Measurements from ENCODE around the gene WIPF2.

The WIPF2 gene

DNA sequence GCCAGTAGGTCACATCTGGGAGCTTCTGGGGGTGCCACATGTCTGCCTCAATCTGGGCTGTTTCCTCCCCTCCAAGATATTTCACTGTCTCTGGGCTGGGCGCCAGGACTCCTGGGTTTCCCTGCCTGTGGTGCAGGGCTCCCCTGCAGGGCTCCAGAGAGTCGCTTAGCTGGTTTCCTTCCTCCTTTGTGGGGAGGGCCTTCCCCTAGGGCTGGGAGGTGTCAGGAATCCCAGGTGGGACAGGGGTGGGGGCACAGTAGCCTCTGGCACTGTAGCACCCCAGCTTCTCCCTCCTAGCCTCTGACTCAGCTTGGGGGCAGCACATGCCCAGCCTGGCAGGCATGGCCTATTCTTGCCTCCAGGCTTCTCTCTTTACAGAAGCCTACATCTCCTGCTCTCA lies 92.5 kb downstream of the WIPF2 start:
- no peaks in the 10 kb centered on the region for H3K9me3 ChIP-seq (ENCODE audit: control insufficient read depth, low read length)
- H3K27ac ChIP-seq (ENCODE audit: insufficient read depth, low read length, poor library complexity, severe bottlenecking) = no peak overlapping the region
- DNase-seq = no peak
- no peaks in the 10 kb centered on the region for H3K27me3 ChIP-seq (replicated peaks; ENCODE audit: control insufficient read depth, insufficient read depth, low read length, poor library complexity, severe bottlenecking)
- H3K36me3 ChIP-seq (ENCODE audit: control insufficient read depth, insufficient read depth, low read length) = no peaks in the 10 kb centered on the region
- H3K4me1 ChIP-seq (ENCODE audit: control insufficient read depth, insufficient read depth, low read length, poor library complexity, severe bottlenecking) = peaks cover 74% of the 10 kb centered on the region
- H3K4me3 ChIP-seq (ENCODE audit: insufficient read depth, low read depth, low read length, poor library complexity, severe bottlenecking) = no peak overlapping the region

DNA sequence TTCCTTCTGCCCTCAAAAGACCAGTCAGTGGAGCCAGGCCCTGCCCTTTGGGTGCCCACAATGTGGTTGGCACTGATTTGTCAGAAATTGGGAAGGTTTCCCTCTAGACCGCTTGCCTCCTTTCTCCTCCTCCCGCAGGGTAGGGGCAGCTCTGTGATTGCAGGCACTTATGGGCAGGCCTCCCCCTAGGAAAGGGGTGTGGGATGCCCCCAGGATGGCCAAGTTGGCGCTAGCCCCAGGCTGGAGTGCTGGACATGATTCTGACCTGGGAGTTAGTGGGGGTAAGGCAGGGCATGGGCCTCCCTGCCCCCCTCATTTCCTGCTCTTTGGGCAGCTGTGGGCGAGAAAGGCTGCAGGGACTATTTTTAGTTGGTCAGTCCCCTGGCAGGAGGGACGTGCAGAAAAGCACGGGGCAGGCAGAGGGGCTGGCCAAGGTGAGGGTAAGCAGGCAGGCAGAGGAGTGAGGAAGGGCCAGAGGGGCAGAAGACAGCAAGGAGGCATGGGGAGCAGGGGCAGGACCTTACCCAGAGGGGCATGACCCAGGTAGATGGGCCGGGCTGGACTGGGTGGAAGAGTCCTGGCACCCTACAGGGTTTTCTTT lies 93.1 kb downstream of the WIPF2 start:
- Histone ChIP-seq H3K4me1 (ENCODE audit: control insufficient read depth, insufficient read depth, low read length, poor library complexity, severe bottlenecking) (peaks cover 74% of the 10 kb centered on the region), H3K4me3 (ENCODE audit: insufficient read depth, low read depth, low read length, poor library complexity, severe bottlenecking) (no peak overlapping the region), H3K36me3 (ENCODE audit: control insufficient read depth, insufficient read depth, low read length) (no peaks in the 10 kb centered on the region), H3K9me3 (ENCODE audit: control insufficient read depth, low read length) (no peaks in the 10 kb centered on the region), H3K27ac (ENCODE audit: insufficient read depth, low read length, poor library complexity, severe bottlenecking) (no peak overlapping the region), H3K27me3 (replicated peaks; ENCODE audit: control insufficient read depth, insufficient read depth, low read length, poor library complexity, severe bottlenecking) (no peaks in the 10 kb centered on the region)
- no peak for DNase-seq

DNA sequence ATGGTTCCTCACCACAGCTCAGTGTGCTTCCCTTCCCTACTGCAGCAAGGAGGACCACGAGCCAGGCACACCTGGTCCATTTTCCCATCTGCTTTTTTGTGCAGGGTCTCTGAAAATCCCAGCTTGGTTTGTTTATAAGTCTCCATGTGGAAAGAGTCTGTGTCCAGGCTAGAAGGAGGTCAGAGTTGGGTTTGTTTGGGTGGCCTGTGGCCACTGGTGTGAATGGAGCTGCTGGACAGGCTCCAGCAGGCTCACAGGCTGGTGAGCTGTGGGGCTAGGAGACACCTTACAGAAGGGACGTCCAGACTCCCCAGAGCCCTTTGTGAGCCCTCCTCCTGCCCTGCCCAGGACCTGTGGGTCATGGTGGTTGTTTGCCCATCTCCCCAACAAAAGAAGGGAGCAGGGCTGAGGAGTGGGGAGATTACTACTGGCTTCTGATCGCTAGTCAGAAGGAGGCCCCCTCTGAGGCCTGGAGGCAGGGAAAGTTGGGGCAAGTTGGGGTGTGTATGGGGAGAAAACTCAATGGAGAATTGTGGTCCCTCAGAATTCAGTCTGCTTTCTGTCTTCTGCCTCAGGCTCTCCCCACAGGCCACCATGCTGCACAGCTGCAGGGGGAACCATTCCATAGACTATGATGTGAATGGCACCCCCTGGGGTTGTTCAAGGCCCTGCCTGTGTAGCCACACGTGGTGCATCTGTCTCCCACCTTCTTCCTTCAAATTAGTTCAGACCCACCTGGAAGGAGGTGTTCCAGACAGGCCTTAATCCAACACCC lies 94.0 kb downstream of the WIPF2 start:
- DNase-seq = no peak
- Histone ChIP-seq H3K36me3 (ENCODE audit: control insufficient read depth, insufficient read depth, low read length) (no peaks in the 10 kb centered on the region), H3K4me1 (ENCODE audit: control insufficient read depth, insufficient read depth, low read length, poor library complexity, severe bottlenecking) (peaks cover 68% of the 10 kb centered on the region), H3K27ac (ENCODE audit: insufficient read depth, low read length, poor library complexity, severe bottlenecking) (no peak overlapping the region), H3K9me3 (ENCODE audit: control insufficient read depth, low read length) (no peaks in the 10 kb centered on the region), H3K27me3 (replicated peaks; ENCODE audit: control insufficient read depth, insufficient read depth, low read length, poor library complexity, severe bottlenecking) (no peaks in the 10 kb centered on the region), H3K4me3 (ENCODE audit: insufficient read depth, low read depth, low read length, poor library complexity, severe bottlenecking) (no peak overlapping the region)

DNA sequence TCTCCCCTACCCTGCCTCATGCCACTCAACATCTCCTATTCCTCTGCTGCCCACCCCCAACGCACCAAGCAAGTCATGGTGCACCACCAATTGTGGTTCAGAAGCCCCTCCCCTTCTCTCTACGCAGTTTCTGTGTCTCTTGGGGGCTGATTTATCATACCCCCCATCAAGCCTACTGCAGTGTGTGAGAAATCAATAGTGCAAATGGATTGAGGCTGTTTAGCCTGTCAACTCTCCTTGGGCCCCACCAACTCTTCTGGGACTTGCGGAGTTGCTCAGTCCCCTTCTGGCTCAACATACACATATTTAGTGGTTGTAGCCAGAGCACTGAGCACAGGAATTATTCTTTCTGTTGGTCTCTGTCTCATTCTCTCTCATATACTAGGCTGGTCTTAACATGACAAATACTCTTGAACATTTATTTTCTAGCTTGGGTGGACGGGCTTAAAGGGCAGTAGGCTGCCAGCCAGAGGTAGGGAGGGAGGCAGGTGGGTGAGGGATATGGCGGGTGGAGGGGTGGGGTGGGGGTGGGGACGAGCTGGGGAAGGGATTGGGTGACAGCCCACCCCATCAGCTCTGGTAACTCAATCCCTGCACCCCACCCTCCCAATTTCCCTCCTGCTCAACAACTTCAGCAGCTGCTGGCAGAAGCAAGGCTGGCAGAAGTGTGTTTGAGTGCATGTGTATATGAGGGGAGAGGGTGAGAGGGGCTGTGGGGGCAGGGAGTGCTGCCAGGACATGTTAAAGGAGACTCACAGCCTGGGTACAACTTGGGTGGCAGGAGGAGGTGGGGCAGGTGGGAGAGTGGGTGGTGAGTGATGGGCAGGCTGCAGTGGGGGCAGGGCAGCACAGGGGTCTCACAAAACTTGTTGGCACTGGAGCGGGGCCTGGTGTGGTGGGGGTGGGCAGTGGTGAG lies 94.8 kb downstream of the WIPF2 start:
- Histone ChIP-seq H3K27ac (ENCODE audit: insufficient read depth, low read length, poor library complexity, severe bottlenecking) (no peak overlapping the region), H3K9me3 (ENCODE audit: control insufficient read depth, low read length) (no peaks in the 10 kb centered on the region), H3K27me3 (replicated peaks; ENCODE audit: control insufficient read depth, insufficient read depth, low read length, poor library complexity, severe bottlenecking) (no peaks in the 10 kb centered on the region), H3K4me3 (ENCODE audit: insufficient read depth, low read depth, low read length, poor library complexity, severe bottlenecking) (no peak overlapping the region), H3K36me3 (ENCODE audit: control insufficient read depth, insufficient read depth, low read length) (no peaks in the 10 kb centered on the region), H3K4me1 (ENCODE audit: control insufficient read depth, insufficient read depth, low read length, poor library complexity, severe bottlenecking) (peaks cover 63% of the 10 kb centered on the region)
- no peak for DNase-seq

DNA sequence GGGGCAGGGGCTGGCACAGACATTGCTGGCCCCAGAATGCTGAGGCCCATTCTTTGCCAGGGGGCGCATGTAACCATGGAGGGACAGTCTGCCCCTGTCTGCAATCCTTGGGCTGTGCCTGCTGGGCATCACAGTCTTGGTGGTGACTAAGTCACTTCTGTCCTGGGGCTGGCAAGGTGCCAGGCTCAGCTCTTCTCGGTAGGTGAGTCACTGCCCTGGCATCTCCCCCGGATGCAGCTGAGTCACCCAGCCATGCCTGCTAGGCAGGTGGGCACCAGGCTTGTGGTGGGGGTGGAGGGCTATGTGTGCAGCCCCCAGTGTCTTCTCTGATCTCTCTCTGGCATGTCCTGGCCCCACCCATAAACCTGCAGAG lies 95.5 kb downstream of the WIPF2 start:
- no peaks in the 10 kb centered on the region for H3K36me3 ChIP-seq (ENCODE audit: control insufficient read depth, insufficient read depth, low read length)
- no peaks in the 10 kb centered on the region for H3K27me3 ChIP-seq (replicated peaks; ENCODE audit: control insufficient read depth, insufficient read depth, low read length, poor library complexity, severe bottlenecking)
- H3K27ac ChIP-seq (ENCODE audit: insufficient read depth, low read length, poor library complexity, severe bottlenecking) = no peak overlapping the region
- no peak overlapping the region for H3K4me3 ChIP-seq (ENCODE audit: insufficient read depth, low read depth, low read length, poor library complexity, severe bottlenecking)
- no peaks in the 10 kb centered on the region for H3K9me3 ChIP-seq (ENCODE audit: control insufficient read depth, low read length)
- H3K4me1 ChIP-seq (ENCODE audit: control insufficient read depth, insufficient read depth, low read length, poor library complexity, severe bottlenecking) = peaks cover 58% of the 10 kb centered on the region
- DNase-seq = peak; percentile 82 to 88 (median 84)

DNA sequence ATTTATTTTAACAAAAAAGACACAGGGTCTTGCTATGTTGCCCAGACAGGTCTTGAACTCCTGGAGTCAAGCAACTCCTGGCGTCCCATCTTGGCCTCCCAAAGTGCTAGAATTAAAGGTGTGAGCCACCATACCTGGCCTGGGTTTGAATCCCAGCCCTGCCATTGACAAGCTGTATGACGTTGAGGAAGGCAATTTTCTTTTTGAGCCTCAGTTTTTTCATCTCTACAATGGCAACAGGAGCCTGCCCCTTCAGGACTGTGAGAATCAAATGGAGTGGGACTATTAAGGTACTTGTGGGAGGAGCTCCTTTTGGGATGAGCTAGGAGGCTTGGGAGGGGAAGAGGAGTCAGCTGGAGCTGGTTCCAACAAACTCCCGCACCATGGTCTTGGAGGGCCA lies 96.1 kb downstream of the WIPF2 start:
- Histone ChIP-seq H3K36me3 (ENCODE audit: control insufficient read depth, insufficient read depth, low read length) (no peaks in the 10 kb centered on the region), H3K27me3 (replicated peaks; ENCODE audit: control insufficient read depth, insufficient read depth, low read length, poor library complexity, severe bottlenecking) (no peaks in the 10 kb centered on the region), H3K4me1 (ENCODE audit: control insufficient read depth, insufficient read depth, low read length, poor library complexity, severe bottlenecking) (peaks cover 59% of the 10 kb centered on the region), H3K9me3 (ENCODE audit: control insufficient read depth, low read length) (no peaks in the 10 kb centered on the region), H3K4me3 (ENCODE audit: insufficient read depth, low read depth, low read length, poor library complexity, severe bottlenecking) (no peak overlapping the region), H3K27ac (ENCODE audit: insufficient read depth, low read length, poor library complexity, severe bottlenecking) (no peak overlapping the region)
- DNase-seq = no peak

DNA sequence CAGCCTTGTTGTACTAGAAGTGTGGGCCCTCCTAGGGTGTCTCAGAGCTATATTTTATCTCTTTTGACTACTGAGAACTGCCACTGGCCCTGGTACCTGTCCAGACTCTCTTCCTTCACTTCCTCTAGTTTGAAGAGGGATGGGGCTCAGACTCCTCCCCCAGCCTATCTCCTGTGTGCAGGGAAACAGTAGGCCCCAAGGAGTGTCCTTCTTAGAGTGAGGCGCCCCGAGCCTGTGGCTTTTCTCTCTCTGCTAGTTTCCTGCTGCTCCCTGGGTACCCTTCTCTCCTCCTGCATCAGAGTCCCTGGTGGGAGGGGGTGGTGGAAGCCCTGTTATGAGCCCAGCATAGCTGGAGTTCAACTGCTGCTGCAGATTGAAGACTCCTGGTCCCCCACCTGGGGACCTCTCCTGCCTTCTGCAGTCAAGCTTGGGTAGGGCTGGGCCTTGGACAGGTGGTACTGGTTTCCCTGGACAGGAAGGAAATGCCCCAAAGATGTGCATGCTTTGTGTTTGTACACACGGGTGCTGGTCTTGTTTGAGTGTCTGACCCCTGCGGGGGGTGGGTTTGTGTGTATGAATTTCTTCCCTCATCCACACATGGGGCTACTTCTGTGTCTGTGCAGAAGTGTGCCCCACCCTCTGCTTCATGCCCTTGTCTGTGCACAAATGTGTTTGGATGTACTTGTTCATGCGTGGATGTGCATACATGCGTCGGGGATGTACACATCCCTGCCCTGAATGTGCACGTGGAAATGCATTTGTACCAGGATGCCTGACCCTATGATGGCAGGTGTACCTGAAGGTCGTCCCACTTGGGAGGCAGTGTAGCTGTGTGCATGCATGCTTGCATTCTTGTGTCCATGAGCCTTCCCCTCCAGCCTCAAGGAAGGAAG lies 96.8 kb downstream of the WIPF2 start:
- no peak overlapping the region for H3K4me3 ChIP-seq (ENCODE audit: insufficient read depth, low read depth, low read length, poor library complexity, severe bottlenecking)
- no peaks in the 10 kb centered on the region for H3K9me3 ChIP-seq (ENCODE audit: control insufficient read depth, low read length)
- H3K4me1 ChIP-seq (ENCODE audit: control insufficient read depth, insufficient read depth, low read length, poor library complexity, severe bottlenecking) = peaks cover 58% of the 10 kb centered on the region
- no peaks in the 10 kb centered on the region for H3K27me3 ChIP-seq (replicated peaks; ENCODE audit: control insufficient read depth, insufficient read depth, low read length, poor library complexity, severe bottlenecking)
- DNase-seq = no peak
- no peak overlapping the region for H3K27ac ChIP-seq (ENCODE audit: insufficient read depth, low read length, poor library complexity, severe bottlenecking)
- H3K36me3 ChIP-seq (ENCODE audit: control insufficient read depth, insufficient read depth, low read length) = no peaks in the 10 kb centered on the region

DNA sequence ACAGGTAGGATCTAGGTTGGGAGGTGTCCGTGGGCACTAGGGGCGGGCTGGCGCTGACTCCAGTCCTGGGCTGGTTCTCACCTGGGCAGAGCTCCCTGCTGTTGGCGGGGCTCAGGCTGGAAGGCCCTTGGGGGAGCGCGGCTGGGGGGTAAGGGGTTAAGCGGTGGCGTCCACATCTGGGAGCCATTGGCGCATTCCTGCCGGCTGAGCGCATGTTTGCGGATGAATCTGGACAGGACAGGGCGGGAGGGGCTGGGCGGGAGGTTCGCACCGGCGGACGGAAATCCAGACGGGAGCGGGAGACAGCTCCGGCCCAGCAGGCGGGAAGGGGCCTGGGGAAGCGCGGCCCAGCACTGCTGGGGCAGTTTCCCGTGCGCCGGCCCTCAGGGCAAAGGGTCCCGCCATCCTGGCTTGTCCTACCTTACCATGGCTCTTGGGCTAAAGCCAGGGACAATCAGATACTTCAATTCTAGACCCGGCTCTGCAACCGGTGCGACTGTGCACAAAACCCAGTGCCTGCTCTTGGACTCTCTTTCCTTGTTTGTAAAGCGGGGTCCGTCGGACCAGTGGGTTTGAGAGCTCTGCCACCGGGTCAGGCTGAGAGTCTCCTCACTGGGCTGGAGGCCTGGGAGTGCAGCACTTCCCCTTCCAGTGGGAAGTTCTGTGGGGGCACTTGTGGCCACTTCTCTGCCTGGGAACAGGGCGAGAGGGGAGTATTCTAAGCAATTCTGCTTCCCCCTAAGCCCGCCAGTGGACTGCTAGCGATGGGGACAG lies 97.7 kb downstream of the WIPF2 start:
- H3K4me1 ChIP-seq (ENCODE audit: control insufficient read depth, insufficient read depth, low read length, poor library complexity, severe bottlenecking) = peaks cover 58% of the 10 kb centered on the region
- H3K4me3 ChIP-seq (ENCODE audit: insufficient read depth, low read depth, low read length, poor library complexity, severe bottlenecking) = peak overlapping the region; percentile 95
- no peak overlapping the region for H3K27ac ChIP-seq (ENCODE audit: insufficient read depth, low read length, poor library complexity, severe bottlenecking)
- DNase-seq = no peak
- no peaks in the 10 kb centered on the region for H3K27me3 ChIP-seq (replicated peaks; ENCODE audit: control insufficient read depth, insufficient read depth, low read length, poor library complexity, severe bottlenecking)
- H3K9me3 ChIP-seq (ENCODE audit: control insufficient read depth, low read length) = no peaks in the 10 kb centered on the region
- no peaks in the 10 kb centered on the region for H3K36me3 ChIP-seq (ENCODE audit: control insufficient read depth, insufficient read depth, low read length)

DNA sequence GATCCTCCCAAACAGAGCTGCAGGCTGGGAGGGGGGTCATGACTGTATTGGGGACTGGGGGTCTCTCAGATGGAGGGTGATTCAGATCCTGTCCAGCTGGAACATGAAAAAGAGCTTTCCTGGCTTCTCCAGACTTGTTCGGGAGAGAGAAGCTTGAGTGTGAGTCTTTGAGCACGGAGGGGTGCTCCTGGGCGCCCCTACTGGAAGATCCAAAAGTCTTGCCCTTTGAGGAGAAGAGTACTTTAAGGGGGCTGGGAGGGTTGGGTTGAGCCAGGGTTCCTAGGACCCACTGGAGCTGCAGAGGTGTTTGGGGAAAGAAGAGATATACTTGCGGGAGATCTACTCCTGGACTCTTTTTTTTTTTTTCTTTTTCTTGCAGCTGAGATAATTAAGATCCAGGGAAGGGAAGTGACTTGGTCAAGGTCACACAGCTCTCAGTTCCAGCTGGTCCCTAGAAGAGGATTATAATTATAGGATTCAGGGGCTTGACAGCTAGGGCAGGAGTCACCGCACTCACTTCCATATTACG lies 98.3 kb downstream of the WIPF2 start:
- no peaks in the 10 kb centered on the region for H3K36me3 ChIP-seq (ENCODE audit: control insufficient read depth, insufficient read depth, low read length)
- peaks cover 62% of the 10 kb centered on the region for H3K4me1 ChIP-seq (ENCODE audit: control insufficient read depth, insufficient read depth, low read length, poor library complexity, severe bottlenecking)
- H3K4me3 ChIP-seq (ENCODE audit: insufficient read depth, low read depth, low read length, poor library complexity, severe bottlenecking) = peak overlapping the region; percentile 95
- no peaks in the 10 kb centered on the region for H3K9me3 ChIP-seq (ENCODE audit: control insufficient read depth, low read length)
- peak overlapping the region; percentile 98 for H3K27ac ChIP-seq (ENCODE audit: insufficient read depth, low read length, poor library complexity, severe bottlenecking)
- H3K27me3 ChIP-seq (replicated peaks; ENCODE audit: control insufficient read depth, insufficient read depth, low read length, poor library complexity, severe bottlenecking) = no peaks in the 10 kb centered on the region
- no peak for DNase-seq
